ENCODE measurements around the gene GTF2I.

DNA sequence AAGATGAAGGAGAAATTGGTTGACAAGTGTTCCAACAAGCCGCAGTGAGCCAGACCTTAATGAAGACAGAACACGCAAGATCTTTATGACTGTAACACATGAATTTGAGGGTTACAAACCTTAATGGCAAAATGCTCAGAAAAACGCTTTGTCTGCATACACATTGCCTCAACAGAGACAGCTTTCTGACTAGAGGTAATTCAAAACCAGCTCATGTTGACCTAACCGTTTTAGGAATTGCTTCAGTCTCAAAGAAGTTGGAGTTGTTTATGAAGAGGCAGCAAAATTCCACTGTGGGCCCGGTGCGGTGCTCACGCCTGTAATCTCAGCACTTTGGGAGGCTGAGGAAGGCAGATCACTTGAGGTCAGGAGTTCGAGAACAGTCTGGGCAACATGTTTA lies 2.2 kb upstream of the GTF2I start:
- TF ChIP-seq STAT1 (IDR thresholded peaks at IDR 0.05; ENCODE audit: unreplicated experiment): no peak
- TF ChIP-seq, protein P1, sequence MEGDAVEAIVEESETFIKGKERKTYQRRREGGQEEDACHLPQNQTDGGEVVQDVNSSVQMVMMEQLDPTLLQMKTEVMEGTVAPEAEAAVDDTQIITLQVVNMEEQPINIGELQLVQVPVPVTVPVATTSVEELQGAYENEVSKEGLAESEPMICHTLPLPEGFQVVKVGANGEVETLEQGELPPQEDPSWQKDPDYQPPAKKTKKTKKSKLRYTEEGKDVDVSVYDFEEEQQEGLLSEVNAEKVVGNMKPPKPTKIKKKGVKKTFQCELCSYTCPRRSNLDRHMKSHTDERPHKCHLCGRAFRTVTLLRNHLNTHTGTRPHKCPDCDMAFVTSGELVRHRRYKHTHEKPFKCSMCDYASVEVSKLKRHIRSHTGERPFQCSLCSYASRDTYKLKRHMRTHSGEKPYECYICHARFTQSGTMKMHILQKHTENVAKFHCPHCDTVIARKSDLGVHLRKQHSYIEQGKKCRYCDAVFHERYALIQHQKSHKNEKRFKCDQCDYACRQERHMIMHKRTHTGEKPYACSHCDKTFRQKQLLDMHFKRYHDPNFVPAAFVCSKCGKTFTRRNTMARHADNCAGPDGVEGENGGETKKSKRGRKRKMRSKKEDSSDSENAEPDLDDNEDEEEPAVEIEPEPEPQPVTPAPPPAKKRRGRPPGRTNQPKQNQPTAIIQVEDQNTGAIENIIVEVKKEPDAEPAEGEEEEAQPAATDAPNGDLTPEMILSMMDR (conservative IDR thresholded peaks at IDR 0.05; ENCODE audit: low read depth in 2 of 2): no peak
- no peak for TF ChIP-seq EZH2 (IDR thresholded peaks at IDR 0.05; ENCODE audit: low read depth, unreplicated experiment)
- TF ChIP-seq, protein P2, sequence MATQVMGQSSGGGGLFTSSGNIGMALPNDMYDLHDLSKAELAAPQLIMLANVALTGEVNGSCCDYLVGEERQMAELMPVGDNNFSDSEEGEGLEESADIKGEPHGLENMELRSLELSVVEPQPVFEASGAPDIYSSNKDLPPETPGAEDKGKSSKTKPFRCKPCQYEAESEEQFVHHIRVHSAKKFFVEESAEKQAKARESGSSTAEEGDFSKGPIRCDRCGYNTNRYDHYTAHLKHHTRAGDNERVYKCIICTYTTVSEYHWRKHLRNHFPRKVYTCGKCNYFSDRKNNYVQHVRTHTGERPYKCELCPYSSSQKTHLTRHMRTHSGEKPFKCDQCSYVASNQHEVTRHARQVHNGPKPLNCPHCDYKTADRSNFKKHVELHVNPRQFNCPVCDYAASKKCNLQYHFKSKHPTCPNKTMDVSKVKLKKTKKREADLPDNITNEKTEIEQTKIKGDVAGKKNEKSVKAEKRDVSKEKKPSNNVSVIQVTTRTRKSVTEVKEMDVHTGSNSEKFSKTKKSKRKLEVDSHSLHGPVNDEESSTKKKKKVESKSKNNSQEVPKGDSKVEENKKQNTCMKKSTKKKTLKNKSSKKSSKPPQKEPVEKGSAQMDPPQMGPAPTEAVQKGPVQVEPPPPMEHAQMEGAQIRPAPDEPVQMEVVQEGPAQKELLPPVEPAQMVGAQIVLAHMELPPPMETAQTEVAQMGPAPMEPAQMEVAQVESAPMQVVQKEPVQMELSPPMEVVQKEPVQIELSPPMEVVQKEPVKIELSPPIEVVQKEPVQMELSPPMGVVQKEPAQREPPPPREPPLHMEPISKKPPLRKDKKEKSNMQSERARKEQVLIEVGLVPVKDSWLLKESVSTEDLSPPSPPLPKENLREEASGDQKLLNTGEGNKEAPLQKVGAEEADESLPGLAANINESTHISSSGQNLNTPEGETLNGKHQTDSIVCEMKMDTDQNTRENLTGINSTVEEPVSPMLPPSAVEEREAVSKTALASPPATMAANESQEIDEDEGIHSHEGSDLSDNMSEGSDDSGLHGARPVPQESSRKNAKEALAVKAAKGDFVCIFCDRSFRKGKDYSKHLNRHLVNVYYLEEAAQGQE (IDR thresholded peaks at IDR 0.05; ENCODE audit: unreplicated experiment): no peak
- no peak for TF ChIP-seq EZH2phosphoT487 (IDR thresholded peaks at IDR 0.05; ENCODE audit: unreplicated experiment)
- no peak for TF ChIP-seq POLR2AphosphoS5 (IDR thresholded peaks at IDR 0.05; ENCODE audit: low read depth)
- no peak for TF ChIP-seq JUNB (IDR thresholded peaks at IDR 0.05; ENCODE audit: unreplicated experiment)
- TF ChIP-seq ZNF114 (CRISPR knock-in tag; IDR thresholded peaks at IDR 0.05): no peak
- TF ChIP-seq CREB1 (CRISPR knock-in tag; IDR thresholded peaks at IDR 0.05; ENCODE audit: low read depth): no peak
- TF ChIP-seq, protein P3, sequence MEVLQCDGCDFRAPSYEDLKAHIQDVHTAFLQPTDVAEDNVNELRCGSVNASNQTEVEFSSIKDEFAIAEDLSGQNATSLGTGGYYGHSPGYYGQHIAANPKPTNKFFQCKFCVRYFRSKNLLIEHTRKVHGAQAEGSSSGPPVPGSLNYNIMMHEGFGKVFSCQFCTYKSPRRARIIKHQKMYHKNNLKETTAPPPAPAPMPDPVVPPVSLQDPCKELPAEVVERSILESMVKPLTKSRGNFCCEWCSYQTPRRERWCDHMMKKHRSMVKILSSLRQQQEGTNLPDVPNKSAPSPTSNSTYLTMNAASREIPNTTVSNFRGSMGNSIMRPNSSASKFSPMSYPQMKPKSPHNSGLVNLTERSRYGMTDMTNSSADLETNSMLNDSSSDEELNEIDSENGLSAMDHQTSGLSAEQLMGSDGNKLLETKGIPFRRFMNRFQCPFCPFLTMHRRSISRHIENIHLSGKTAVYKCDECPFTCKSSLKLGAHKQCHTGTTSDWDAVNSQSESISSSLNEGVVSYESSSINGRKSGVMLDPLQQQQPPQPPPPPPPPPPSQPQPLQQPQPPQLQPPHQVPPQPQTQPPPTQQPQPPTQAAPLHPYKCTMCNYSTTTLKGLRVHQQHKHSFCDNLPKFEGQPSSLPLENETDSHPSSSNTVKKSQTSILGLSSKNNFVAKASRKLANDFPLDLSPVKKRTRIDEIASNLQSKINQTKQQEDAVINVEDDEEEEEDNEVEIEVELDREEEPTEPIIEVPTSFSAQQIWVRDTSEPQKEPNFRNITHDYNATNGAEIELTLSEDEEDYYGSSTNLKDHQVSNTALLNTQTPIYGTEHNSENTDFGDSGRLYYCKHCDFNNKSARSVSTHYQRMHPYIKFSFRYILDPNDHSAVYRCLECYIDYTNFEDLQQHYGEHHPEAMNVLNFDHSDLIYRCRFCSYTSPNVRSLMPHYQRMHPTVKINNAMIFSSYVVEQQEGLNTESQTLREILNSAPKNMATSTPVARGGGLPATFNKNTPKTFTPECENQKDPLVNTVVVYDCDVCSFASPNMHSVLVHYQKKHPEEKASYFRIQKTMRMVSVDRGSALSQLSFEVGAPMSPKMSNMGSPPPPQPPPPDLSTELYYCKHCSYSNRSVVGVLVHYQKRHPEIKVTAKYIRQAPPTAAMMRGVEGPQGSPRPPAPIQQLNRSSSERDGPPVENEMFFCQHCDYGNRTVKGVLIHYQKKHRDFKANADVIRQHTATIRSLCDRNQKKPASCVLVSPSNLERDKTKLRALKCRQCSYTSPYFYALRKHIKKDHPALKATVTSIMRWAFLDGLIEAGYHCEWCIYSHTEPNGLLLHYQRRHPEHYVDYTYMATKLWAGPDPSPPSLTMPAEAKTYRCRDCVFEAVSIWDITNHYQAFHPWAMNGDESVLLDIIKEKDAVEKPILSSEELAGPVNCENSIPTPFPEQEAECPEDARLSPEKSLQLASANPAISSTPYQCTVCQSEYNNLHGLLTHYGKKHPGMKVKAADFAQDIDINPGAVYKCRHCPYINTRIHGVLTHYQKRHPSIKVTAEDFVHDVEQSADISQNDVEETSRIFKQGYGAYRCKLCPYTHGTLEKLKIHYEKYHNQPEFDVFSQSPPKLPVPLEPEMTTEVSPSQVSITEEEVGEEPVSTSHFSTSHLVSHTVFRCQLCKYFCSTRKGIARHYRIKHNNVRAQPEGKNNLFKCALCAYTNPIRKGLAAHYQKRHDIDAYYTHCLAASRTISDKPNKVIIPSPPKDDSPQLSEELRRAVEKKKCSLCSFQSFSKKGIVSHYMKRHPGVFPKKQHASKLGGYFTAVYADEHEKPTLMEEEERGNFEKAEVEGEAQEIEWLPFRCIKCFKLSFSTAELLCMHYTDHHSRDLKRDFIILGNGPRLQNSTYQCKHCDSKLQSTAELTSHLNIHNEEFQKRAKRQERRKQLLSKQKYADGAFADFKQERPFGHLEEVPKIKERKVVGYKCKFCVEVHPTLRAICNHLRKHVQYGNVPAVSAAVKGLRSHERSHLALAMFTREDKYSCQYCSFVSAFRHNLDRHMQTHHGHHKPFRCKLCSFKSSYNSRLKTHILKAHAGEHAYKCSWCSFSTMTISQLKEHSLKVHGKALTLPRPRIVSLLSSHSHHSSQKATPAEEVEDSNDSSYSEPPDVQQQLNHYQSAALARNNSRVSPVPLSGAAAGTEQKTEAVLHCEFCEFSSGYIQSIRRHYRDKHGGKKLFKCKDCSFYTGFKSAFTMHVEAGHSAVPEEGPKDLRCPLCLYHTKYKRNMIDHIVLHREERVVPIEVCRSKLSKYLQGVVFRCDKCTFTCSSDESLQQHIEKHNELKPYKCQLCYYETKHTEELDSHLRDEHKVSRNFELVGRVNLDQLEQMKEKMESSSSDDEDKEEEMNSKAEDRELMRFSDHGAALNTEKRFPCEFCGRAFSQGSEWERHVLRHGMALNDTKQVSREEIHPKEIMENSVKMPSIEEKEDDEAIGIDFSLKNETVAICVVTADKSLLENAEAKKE (CRISPR knock-in tag; IDR thresholded peaks at IDR 0.05): no peak
- TF ChIP-seq ZNF331 (CRISPR knock-in tag; IDR thresholded peaks at IDR 0.05; ENCODE audit: low read depth): no peak
